ENCODE results near the gene FOXO6.
A peak's percentile ranks its signal among the peaks of the same experiment; 100 is the strongest.

The FOXO6 gene

GRCh38 chr1:41360786-41361494 lies at the start of gene FOXO6:
TSS of gene FOXO6 (plus strand) at chr1:41361434.
- FAIRE-seq = peak; percentile 84

- no peak for FAIRE-seq
Observed at GRCh38 chr1:41312991-41313645, 48.1 kb upstream of the FOXO6 start.

- no peak for FAIRE-seq
Observed at GRCh38 chr1:41313661-41314131, 47.5 kb upstream of the FOXO6 start.

GRCh38 chr1:41314376-41315145 lies 46.7 kb upstream of the FOXO6 start:
- no peak for FAIRE-seq

- FAIRE-seq = no peak
Observed at GRCh38 chr1:41315146-41315822, 46.0 kb upstream of the FOXO6 start.

- FAIRE-seq = no peak
Observed at GRCh38 chr1:41315871-41316270, 45.4 kb upstream of the FOXO6 start.

- FAIRE-seq = no peak
Observed at GRCh38 chr1:41317361-41317760, 43.9 kb upstream of the FOXO6 start.

- no peak for FAIRE-seq
Observed at GRCh38 chr1:41318135-41318534, 43.1 kb upstream of the FOXO6 start.

GRCh38 chr1:41319106-41319755 lies 42.0 kb upstream of the FOXO6 start:
- FAIRE-seq = no peak

GRCh38 chr1:41319807-41320711 lies 41.2 kb upstream of the FOXO6 start:
- no peak for FAIRE-seq

GRCh38 chr1:41320895-41321676 lies 40.1 kb upstream of the FOXO6 start:
- no peak for FAIRE-seq

GRCh38 chr1:41322101-41322661 lies 39.1 kb upstream of the FOXO6 start:
- FAIRE-seq = no peak

GRCh38 chr1:41322835-41323234 lies 38.4 kb upstream of the FOXO6 start:
- no peak for FAIRE-seq

GRCh38 chr1:41323243-41323642 lies 38.0 kb upstream of the FOXO6 start:
- FAIRE-seq = no peak

GRCh38 chr1:41325801-41326200 lies 35.4 kb upstream of the FOXO6 start:
- no peak for FAIRE-seq

- no peak for FAIRE-seq
Observed at GRCh38 chr1:41327383-41327999, 33.7 kb upstream of the FOXO6 start.

- no peak for FAIRE-seq
Observed at GRCh38 chr1:41328001-41328615, 33.1 kb upstream of the FOXO6 start.

GRCh38 chr1:41328780-41329640 lies 32.2 kb upstream of the FOXO6 start:
- FAIRE-seq = no peak
